ENCODE data around the gene RANBP10. TPM values are rescaled to one million over a fixed set of nuclear protein-coding genes. Genes with fewer than 3 reads are reported as not detected.

RANBP10 gene
- total and polyA plus RNA-seq, 10 of the 15 experiments (the other 5 are each of a cell fraction or from before 2014, with no cell fraction given), result 1.2 to 20.4 (median 10.8) TPM

- Histone ChIP-seq H2AFZ (ENCODE audit: control insufficient read depth, low read depth, low read length) (no peak overlapping the region), H3K9me3 (replicated peaks; ENCODE audit: control insufficient read depth, insufficient read depth, low read length) (no peaks in the 10 kb centered on the region), H3K4me3 (no peak overlapping the region), H3K36me3 (ENCODE audit: control insufficient read depth in 2 of 2, insufficient read depth in 2 of 2, low read length in 1 of 2) (peaks cover 8 to 12% of the 10 kb centered on the region in 2 experiments), H3K9ac (ENCODE audit: control insufficient read depth, insufficient read depth, low read length) (no peak overlapping the region), H3K4me2 (ENCODE audit: control insufficient read depth, insufficient read depth) (no peak overlapping the region), H3K79me2 (ENCODE audit: control insufficient read depth, insufficient read depth, low read length) (0 out of 2 replicates have a peak, but pooled peaks cover 1% of the 10 kb centered on the region), H3K27ac (ENCODE audit: control insufficient read depth, insufficient read depth) (no peak overlapping the region), H3K4me1 (ENCODE audit: control insufficient read depth, insufficient read depth, low read length) (no peaks in the 10 kb centered on the region), H4K20me1 (ENCODE audit: control insufficient read depth, insufficient read depth) (peaks cover 2% of the 10 kb centered on the region; the same call in 1 of the 2 replicates), H3K27me3 (replicated peaks in 1 of 2; ENCODE audit: control insufficient read depth in 2 of 2, insufficient read depth in 2 of 2, low read length in 1 of 2) (no peaks in the 10 kb centered on the region)
- intact Hi-C loops (cut with micrococcal nuclease; ENCODE audit: unreplicated experiment) (no loop called here), in situ Hi-C loops (cut with MboI) (no loop called here)
- FAIRE-seq (no peak), DNase-seq (ENCODE audit: low read depth, low spot score) (no peak), ATAC-seq (no peak)
- RAD21 ChIA-PET (ENCODE audit: unreplicated experiment), result no interaction called here
- POLR2A ChIA-PET, result no interaction called here
- CTCF ChIA-PET, result no interaction called here
- SMC1A ChIA-PET (ENCODE audit: uncharacterized antibody, unreplicated experiment), result no interaction called here
- 80% methylated on average over 7 of the region's 7 CpGs for WGBS (ENCODE audit: insufficient coverage, insufficient replicate concordance, low lambda C conversion rate, missing lambda C conversion rate)
- BruUV-seq (replicated peaks), result no TSS peak
- TF ChIP-seq NFIC (IDR thresholded peaks at IDR 0.05; ENCODE audit: low read depth, low read length) (no peak), RAD51 (IDR thresholded peaks at IDR 0.05) (no peak), CREB1 (IDR thresholded peaks at IDR 0.05; ENCODE audit: low read depth) (no peak), SMC3 (IDR thresholded peaks at IDR 0.05; ENCODE audit: borderline replicate concordance, low read length) (no peak), BHLHE40 (IDR thresholded peaks at IDR 0.05; ENCODE audit: borderline replicate concordance in 1 of 2, low read depth in 2 of 2, low read length in 1 of 2) (no peak), CUX1 (IDR thresholded peaks at IDR 0.05; ENCODE audit: insufficient replicate concordance, low read depth, low read length) (no peak), HDAC6 (IDR thresholded peaks at IDR 0.05; ENCODE audit: unreplicated experiment) (no peak), ZNF24 (IDR thresholded peaks at IDR 0.05) (no peak), IKZF2 (IDR thresholded peaks at IDR 0.05) (no peak), SIN3A (IDR thresholded peaks at IDR 0.05; ENCODE audit: low read depth, low read length) (no peak), TBL1XR1 (IDR thresholded peaks at IDR 0.05; ENCODE audit: low read depth, low read length) (no peak), PML (IDR thresholded peaks at IDR 0.05; ENCODE audit: low read length) (no peak), TARDBP (IDR thresholded peaks at IDR 0.05; ENCODE audit: borderline replicate concordance) (no peak), ZNF384 (IDR thresholded peaks at IDR 0.05; ENCODE audit: borderline replicate concordance, low read depth, low read length) (no peak), KDM1A (IDR thresholded peaks at IDR 0.05; ENCODE audit: borderline replicate concordance) (no peak)
These were observed 42.1 kb downstream of the RANBP10 start for GRCh38 chr16:67764158-67764667.
